Glutamatergic neuron (in vitro differentiated cells): ENCODE data around the gene STYK1. TPM values are rescaled to one million over a fixed set of nuclear protein-coding genes. Genes with fewer than 3 reads are reported as not detected.

Experiments used
- DNase-seq: peaks from one replicate; pipeline ENCODE4 v3.0.0; 2022
- H3K27ac Mint-ChIP-seq: one replicate; pipeline ENCODE4 v1.8.0; 2020; ENCODE audit warnings: mild to moderate bottlenecking, mixed read lengths, inconsistent platforms; ENCODE audit not compliant: unreplicated experiment
- H3K27me3 Mint-ChIP-seq: one replicate; pipeline ENCODE4 v1.8.0; 2020; ENCODE audit warnings: mild to moderate bottlenecking, moderate library complexity, mixed read lengths, inconsistent platforms; ENCODE audit not compliant: unreplicated experiment
- H3K36me3 Mint-ChIP-seq: one replicate; pipeline ENCODE4 v1.8.0; 2020; ENCODE audit warnings: mild to moderate bottlenecking, mixed read lengths, inconsistent platforms; ENCODE audit not compliant: unreplicated experiment
- H3K4me1 Mint-ChIP-seq: one replicate; pipeline ENCODE4 v1.8.0; 2020; ENCODE audit warnings: mild to moderate bottlenecking, low read depth, mixed read lengths, inconsistent platforms; ENCODE audit not compliant: unreplicated experiment
- H3K4me3 Mint-ChIP-seq: one replicate; pipeline ENCODE4 v1.8.0; 2020; ENCODE audit warnings: mild to moderate bottlenecking, mixed read lengths, inconsistent platforms; ENCODE audit not compliant: unreplicated experiment
- H3K9me3 Mint-ChIP-seq: one replicate; pipeline ENCODE4 v1.8.0; 2020; ENCODE audit warnings: mild to moderate bottlenecking, moderate library complexity, mixed read lengths, inconsistent platforms; ENCODE audit not compliant: unreplicated experiment
- total RNA-seq: library from RNA; stranded (reverse); fragmentation: NEBNext Ultra II Directional; extraction: Animal tissue kit (Norgen Biotek cat#: 25700); gene quantifications from one replicate; pipeline ENCODE4 v1.2.1, GENCODE V29; 2021; ENCODE audit not compliant: unreplicated experiment
- TF ChIP-seq, protein P1 (sequence below): fragments of 200-600 bp; sonication (generic); IDR thresholded peaks from one replicate; pipeline ENCODE4 v1.5.0; 2021; ENCODE audit not compliant: partially characterized antibody, unreplicated experiment

Gene STYK1
- total RNA-seq, 1 donor from 2014 or later = not detected

DNA sequence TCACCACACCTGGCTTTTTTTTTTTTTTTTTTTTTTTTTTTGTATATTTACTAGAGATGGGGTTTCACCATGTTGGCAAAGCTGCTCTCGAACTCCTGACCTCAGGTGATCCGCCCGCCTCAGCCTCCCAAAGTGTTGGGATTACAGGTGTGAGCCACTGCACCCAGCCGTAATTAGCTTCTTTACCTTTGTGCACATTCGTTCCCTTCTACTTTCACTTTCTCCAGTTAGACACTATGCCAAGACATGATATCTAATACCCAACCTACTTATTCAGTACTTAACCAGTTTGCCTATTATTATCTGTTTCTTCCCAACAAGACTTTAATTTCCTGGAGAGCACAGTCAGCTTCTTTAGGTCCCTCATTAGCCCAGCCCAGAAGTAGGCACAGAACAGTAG, 5.3 kb downstream of the STYK1 start:
- no peak for DNase-seq
- H3K27ac Mint-ChIP-seq = no peak overlapping the region
- no peaks in the 10 kb centered on the region for H3K4me1 Mint-ChIP-seq
- TF ChIP-seq, protein P1, sequence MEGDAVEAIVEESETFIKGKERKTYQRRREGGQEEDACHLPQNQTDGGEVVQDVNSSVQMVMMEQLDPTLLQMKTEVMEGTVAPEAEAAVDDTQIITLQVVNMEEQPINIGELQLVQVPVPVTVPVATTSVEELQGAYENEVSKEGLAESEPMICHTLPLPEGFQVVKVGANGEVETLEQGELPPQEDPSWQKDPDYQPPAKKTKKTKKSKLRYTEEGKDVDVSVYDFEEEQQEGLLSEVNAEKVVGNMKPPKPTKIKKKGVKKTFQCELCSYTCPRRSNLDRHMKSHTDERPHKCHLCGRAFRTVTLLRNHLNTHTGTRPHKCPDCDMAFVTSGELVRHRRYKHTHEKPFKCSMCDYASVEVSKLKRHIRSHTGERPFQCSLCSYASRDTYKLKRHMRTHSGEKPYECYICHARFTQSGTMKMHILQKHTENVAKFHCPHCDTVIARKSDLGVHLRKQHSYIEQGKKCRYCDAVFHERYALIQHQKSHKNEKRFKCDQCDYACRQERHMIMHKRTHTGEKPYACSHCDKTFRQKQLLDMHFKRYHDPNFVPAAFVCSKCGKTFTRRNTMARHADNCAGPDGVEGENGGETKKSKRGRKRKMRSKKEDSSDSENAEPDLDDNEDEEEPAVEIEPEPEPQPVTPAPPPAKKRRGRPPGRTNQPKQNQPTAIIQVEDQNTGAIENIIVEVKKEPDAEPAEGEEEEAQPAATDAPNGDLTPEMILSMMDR = no peak
- no peaks in the 10 kb centered on the region for H3K9me3 Mint-ChIP-seq
- H3K4me3 Mint-ChIP-seq = no peak overlapping the region
- peaks cover 3% of the 10 kb centered on the region for H3K27me3 Mint-ChIP-seq
- H3K36me3 Mint-ChIP-seq = no peaks in the 10 kb centered on the region

DNA sequence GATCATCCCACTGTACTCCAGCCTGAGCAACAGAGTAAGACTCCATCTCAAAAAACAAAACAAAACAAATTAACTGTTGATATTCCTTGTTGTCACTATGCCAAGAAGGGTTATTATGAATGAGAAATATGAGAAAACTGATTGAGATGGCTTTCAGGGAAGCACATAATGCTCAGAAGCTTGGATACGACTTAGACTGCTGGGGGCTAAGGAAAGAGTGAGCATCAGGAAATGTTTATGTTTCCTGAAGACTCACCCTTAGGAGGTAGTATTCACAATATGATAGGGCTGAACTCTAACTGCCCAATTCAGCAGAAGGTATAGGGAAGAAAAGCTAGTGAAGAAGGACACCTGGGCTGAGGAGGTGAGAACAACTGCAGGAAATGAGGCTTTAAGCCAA, 6.3 kb downstream of the STYK1 start:
- H3K4me1 Mint-ChIP-seq = no peaks in the 10 kb centered on the region
- H3K9me3 Mint-ChIP-seq = no peaks in the 10 kb centered on the region
- H3K4me3 Mint-ChIP-seq = no peak overlapping the region
- peaks cover 2% of the 10 kb centered on the region for H3K27me3 Mint-ChIP-seq
- H3K36me3 Mint-ChIP-seq = no peaks in the 10 kb centered on the region
- H3K27ac Mint-ChIP-seq = no peak overlapping the region
- TF ChIP-seq, protein P1 = no peak
- DNase-seq = no peak

DNA sequence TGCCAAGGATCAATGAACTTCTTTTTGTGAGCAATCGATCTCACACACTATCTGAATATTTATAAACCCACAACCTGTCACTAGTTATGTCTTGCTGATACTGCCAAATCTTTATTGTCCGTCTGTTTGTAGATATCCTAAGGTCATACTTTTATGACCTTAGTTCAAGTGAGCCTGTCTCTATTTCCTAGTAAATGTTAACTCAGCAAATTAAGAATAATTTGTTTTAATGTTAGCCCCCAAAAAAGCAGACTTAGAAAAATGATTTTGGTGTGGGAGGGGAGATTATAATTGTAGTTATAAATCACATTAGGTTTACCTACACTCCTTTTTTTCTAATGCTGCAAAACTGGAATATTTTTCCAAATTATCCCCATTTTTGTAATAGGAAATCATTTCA, 9.4 kb downstream of the STYK1 start:
- Mint-ChIP-seq H3K9me3 (no peaks in the 10 kb centered on the region), H3K4me1 (no peaks in the 10 kb centered on the region), H3K36me3 (no peaks in the 10 kb centered on the region), H3K27ac (no peak overlapping the region), H3K27me3 (peaks cover 2% of the 10 kb centered on the region), H3K4me3 (no peak overlapping the region)
- no peak for DNase-seq
- TF ChIP-seq, protein P1 = no peak

DNA sequence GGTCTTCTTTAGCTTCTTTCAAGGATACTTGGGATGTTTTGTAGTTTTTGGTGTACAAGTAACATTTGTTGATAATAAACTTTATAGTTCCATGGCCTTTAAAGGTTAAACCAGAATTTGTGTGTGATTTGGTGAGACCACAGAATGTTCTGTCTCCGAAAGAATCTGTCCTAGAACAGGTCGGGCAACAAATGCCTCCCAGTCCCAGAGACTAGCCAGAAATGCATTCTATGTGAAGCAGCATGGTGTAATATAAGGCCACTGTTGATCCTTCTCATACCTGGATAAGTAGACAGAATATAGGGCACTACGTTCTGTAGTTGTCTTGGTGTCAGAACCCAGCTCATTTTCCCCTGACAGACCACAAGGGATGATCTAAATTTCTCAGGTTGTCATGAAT, 10.0 kb downstream of the STYK1 start:
- Mint-ChIP-seq H3K4me1 (no peaks in the 10 kb centered on the region), H3K9me3 (no peaks in the 10 kb centered on the region), H3K27me3 (peaks cover 2% of the 10 kb centered on the region), H3K27ac (no peak overlapping the region), H3K4me3 (no peak overlapping the region), H3K36me3 (no peaks in the 10 kb centered on the region)
- TF ChIP-seq, protein P1 = no peak
- no peak for DNase-seq

DNA sequence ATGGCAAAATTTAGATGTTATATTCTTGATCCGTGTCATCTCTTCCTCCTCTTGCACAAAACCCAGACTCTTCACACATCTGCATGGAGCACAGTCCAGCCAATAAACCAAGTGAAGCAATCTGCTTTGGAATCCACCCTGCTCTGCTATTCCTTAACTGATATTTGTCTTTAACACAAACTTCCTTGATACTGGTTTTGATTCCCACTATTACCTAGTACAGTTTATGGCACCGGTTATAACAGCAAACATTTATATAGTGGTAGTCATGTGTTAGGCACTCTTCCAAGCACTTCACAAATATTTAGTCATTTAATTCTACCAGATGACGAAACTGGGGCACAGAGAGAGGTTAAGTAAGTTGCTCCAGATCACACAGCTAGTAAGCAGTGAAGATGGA, 12.5 kb downstream of the STYK1 start:
- H3K4me1 Mint-ChIP-seq = no peaks in the 10 kb centered on the region
- H3K27me3 Mint-ChIP-seq = no peaks in the 10 kb centered on the region
- DNase-seq = no peak

More for the DNA sequence above, 12.5 kb downstream of the STYK1 start:
- no peak overlapping the region for H3K4me3 Mint-ChIP-seq
- H3K27ac Mint-ChIP-seq = no peak overlapping the region
- no peaks in the 10 kb centered on the region for H3K36me3 Mint-ChIP-seq
- no peaks in the 10 kb centered on the region for H3K9me3 Mint-ChIP-seq
- TF ChIP-seq, protein P1 = no peak
